CD14-positive monocyte (primary cell): Measurements from ENCODE around the gene TRUB1. TPM values are rescaled to one million over a fixed set of nuclear protein-coding genes. Genes with fewer than 3 reads are reported as not detected.

Source experiments
- DNase-seq, 3 donors: peaks; one replicate each; pipeline ENCODE4 v3.0.0-alpha.2; 2011 to 2022
- H2AFZ ChIP-seq: 2 replicates; pipeline ENCODE4 v1.6.0; 2012; ENCODE audit warnings: mild to moderate bottlenecking, low read depth, low read length, inconsistent platforms; ENCODE audit not compliant: insufficient read depth, poor library complexity, severe bottlenecking
- H3K27ac ChIP-seq, 2 donors: 1 replicate in 1 of 2; 2 replicates in 1 of 2; pipeline ENCODE4 v1.5.1; 2012 to 2013; ENCODE audit warnings: low read length in 2 of 2, control low read depth in 1 of 2, inconsistent platforms in 1 of 2, low read depth in 1 of 2, mild to moderate bottlenecking in 1 of 2
- H3K27me3 ChIP-seq, 2 donors: one replicate each; pipeline versions ENCODE4 v1.6.0 to v1.6.1; 2011 to 2013; ENCODE audit warnings: low read length in 2 of 2; ENCODE audit not compliant: control insufficient read depth in 2 of 2, insufficient read depth in 2 of 2
- H3K36me3 ChIP-seq, 2 donors: replicated peaks in 1 of 2; 1 replicate in 1 of 2; 2 replicates in 1 of 2; pipeline versions ENCODE4 v1.5.1 to v1.6.1; 2012 to 2013; ENCODE audit warnings: low read length in 2 of 2, control low read depth in 1 of 2, inconsistent platforms in 1 of 2, mild to moderate bottlenecking in 1 of 2; ENCODE audit not compliant: insufficient read depth in 2 of 2, control insufficient read depth in 1 of 2
- H3K4me1 ChIP-seq, 2 donors: 1 replicate in 1 of 2; 2 replicates in 1 of 2; pipeline versions ENCODE4 v1.5.1 to v1.6.1; 2012 to 2013; ENCODE audit warnings: low read length in 2 of 2, control low read depth in 1 of 2, inconsistent platforms in 1 of 2, mild to moderate bottlenecking in 1 of 2, moderate library complexity in 1 of 2; ENCODE audit not compliant: insufficient read depth in 2 of 2, control insufficient read depth in 1 of 2
- H3K4me2 ChIP-seq: replicated peaks from 2 replicates; pipeline ENCODE3; 2012; ENCODE audit warnings: low read length, moderate library complexity, mild to moderate bottlenecking; ENCODE audit not compliant: poor library complexity, severe bottlenecking; ENCODE audit errors: extremely low read depth
- H3K4me3 ChIP-seq, 3 experiments: fragments of 200-600 bp in 1 of 3; sonication (generic) in 1 of 3; replicated peaks in 1 of 3; 1 replicate in 2 of 3; 2 replicates in 1 of 3; pipeline ENCODE4 v1.5.1; 2011 to 2013; ENCODE audit warnings: low read length in 3 of 3, mild to moderate bottlenecking in 3 of 3, control low read depth in 2 of 3, low read depth in 2 of 3, inconsistent platforms in 1 of 3, moderate library complexity in 1 of 3
- H3K79me2 ChIP-seq: 2 replicates; pipeline ENCODE4 v1.6.0; 2012; ENCODE audit warnings: mild to moderate bottlenecking, control low read depth, inconsistent platforms, low read length, moderate library complexity; ENCODE audit not compliant: insufficient read depth
- H3K9ac ChIP-seq: 2 replicates; pipeline ENCODE4 v1.6.0; 2017; ENCODE audit warnings: low read length, mild to moderate bottlenecking; ENCODE audit not compliant: insufficient read depth, poor library complexity, severe bottlenecking
- H3K9me3 ChIP-seq, 2 donors: replicated peaks in 1 of 2; 1 replicate in 1 of 2; 2 replicates in 1 of 2; pipeline versions ENCODE4 v1.5.1 to v1.6.1; 2012 to 2013; ENCODE audit warnings: low read length in 2 of 2, control low read depth in 1 of 2; ENCODE audit not compliant: control insufficient read depth in 1 of 2, insufficient read depth in 1 of 2
- H4K20me1 ChIP-seq: 2 replicates; pipeline ENCODE4 v1.6.0; 2012; ENCODE audit warnings: mild to moderate bottlenecking, low read length, control low read depth, moderate library complexity; ENCODE audit not compliant: insufficient read depth
- H3K27ac Mint-ChIP-seq, 7 donors: one replicate each; pipeline ENCODE4 v1.8.0; 2020; ENCODE audit warnings: mild to moderate bottlenecking in 7 of 7, mixed read lengths in 7 of 7, moderate library complexity in 6 of 7, inconsistent platforms in 2 of 7
- H3K27me3 Mint-ChIP-seq, 3 donors: one replicate each; pipeline ENCODE4 v1.8.0; 2021 to 2022; ENCODE audit warnings: low read depth in 3 of 3, mild to moderate bottlenecking in 3 of 3, mixed read lengths in 3 of 3, moderate library complexity in 3 of 3, inconsistent platforms in 1 of 3
- H3K36me3 Mint-ChIP-seq, 2 donors: one replicate each; pipeline ENCODE4 v1.8.0; 2020; ENCODE audit warnings: mixed read lengths in 2 of 2, inconsistent platforms in 1 of 2, mild to moderate bottlenecking in 1 of 2
- H3K4me1 Mint-ChIP-seq: one replicate; pipeline ENCODE4 v1.8.0; 2020; ENCODE audit warnings: mild to moderate bottlenecking, mixed read lengths
- H3K4me3 Mint-ChIP-seq, 2 donors: one replicate each; pipeline ENCODE4 v1.8.0; 2020; ENCODE audit warnings: mild to moderate bottlenecking in 2 of 2, mixed read lengths in 2 of 2, moderate library complexity in 1 of 2
- H3K9me3 Mint-ChIP-seq, 7 donors: one replicate each; pipeline ENCODE4 v1.8.0; 2020 to 2022; ENCODE audit warnings: mixed read lengths in 7 of 7, mild to moderate bottlenecking in 6 of 7, moderate library complexity in 6 of 7, inconsistent platforms in 2 of 7
- WGBS: methylation state at CpG from one replicate; pipeline ENCODE4 v1.1.5; 2013; ENCODE audit warnings: missing lambda C conversion rate; ENCODE audit not compliant: insufficient coverage; 5-methylcytosine and 5-hydroxymethylcytosine counted together
- intact Hi-C, 2 donors: fragments of 100-400 bp; cut with micrococcal nuclease; formaldehyde crosslinking; loops; one replicate each; pipeline versions ENCODE4 v1.15.0 to v1.15.1; 2023
- polyA plus RNA-seq, 3 donors: library from polyadenylated mRNA; depleted of rRNA in 1 of 3; unstranded in 2 of 3; stranded (reverse) in 1 of 3; fragments of 300-500 nt in 2 of 3; fragments of >200 nt in 1 of 3; fragmentation: Illumina TruSeq in 2 of 3; gene quantifications; 1 replicate in 2 of 3; 2 replicates in 1 of 3; pipeline ENCODE4 v1.2.3, GENCODE V29; 2012 to 2021
- TF ChIP-seq, protein P1 (sequence below): fragments of 200-600 bp; IDR thresholded peaks from one replicate; pipeline ENCODE4 v1.8.0; 2022; ENCODE audit warnings: antibody characterized with exemption, mild to moderate bottlenecking

TRUB1 gene
- polyA plus RNA-seq, 3 donors, result 3.0 to 5.0 (median 3.3) TPM

DNA sequence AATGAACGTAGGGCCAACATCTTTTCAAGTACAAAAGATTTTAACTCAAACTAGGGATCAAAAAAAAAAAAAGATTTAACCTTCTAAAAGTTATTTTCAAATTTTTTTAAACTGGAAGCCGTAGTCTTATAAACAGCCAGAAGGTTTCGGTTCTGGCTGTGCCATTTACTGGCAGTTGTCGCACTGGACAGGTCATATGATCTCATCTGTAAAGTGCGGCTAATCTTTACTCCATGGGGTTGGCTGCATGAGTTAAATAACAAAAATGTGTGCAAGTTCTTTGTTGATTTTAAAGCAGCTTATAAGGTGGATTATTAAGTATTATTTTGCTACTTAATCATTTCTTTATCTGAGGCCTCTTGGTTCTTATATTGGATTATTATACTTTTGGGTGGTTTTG, 36.6 kb downstream of the TRUB1 start:
- H3K27me3 ChIP-seq, result no peaks in the 10 kb centered on the region

DNA sequence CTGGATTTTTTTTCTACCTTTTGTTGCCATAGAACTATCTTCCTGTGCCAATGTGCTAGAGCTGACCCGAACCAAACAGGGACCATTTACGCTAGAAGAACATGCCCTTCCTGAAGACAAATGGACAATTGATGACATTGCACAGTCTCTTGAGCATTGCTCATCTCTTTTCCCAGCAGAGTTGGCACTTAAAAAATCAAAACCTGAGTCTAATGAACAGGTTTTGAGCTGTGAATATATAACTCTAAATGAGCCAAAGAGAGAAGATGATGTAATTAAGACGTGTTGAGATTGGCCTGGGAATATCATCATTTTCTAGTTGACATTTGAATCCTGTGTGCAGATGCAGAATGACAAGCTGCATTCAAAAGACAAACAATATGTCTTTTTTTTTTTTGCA, 37.1 kb downstream of the TRUB1 start:
- intact Hi-C loops, result no loop called here
- Mint-ChIP-seq H3K4me3 (no peak overlapping the region), H3K4me1 (no peaks in the 10 kb centered on the region), H3K27ac (no peak overlapping the region), H3K36me3 (peaks cover 31 to 37% of the 10 kb centered on the region in 2 donors), H3K9me3 (peaks cover 0 to 2% (median 0%) of the 10 kb centered on the region in 7 donors), H3K27me3 (no peaks in the 10 kb centered on the region)
- no peak overlapping the region for H3K4me3 ChIP-seq
- no peaks in the 10 kb centered on the region for H4K20me1 ChIP-seq
- H3K36me3 ChIP-seq, result peaks cover 13 to 16% of the 10 kb centered on the region in 2 donors
- no peaks in the 10 kb centered on the region for H3K79me2 ChIP-seq
- H3K27ac ChIP-seq, result no peak overlapping the region
- no peak overlapping the region for H2AFZ ChIP-seq
- no peaks in the 10 kb centered on the region for H3K9me3 ChIP-seq
- 100% methylated on average over 2 of the region's 3 CpGs for WGBS
- no peak for DNase-seq
- TF ChIP-seq, protein P1, sequence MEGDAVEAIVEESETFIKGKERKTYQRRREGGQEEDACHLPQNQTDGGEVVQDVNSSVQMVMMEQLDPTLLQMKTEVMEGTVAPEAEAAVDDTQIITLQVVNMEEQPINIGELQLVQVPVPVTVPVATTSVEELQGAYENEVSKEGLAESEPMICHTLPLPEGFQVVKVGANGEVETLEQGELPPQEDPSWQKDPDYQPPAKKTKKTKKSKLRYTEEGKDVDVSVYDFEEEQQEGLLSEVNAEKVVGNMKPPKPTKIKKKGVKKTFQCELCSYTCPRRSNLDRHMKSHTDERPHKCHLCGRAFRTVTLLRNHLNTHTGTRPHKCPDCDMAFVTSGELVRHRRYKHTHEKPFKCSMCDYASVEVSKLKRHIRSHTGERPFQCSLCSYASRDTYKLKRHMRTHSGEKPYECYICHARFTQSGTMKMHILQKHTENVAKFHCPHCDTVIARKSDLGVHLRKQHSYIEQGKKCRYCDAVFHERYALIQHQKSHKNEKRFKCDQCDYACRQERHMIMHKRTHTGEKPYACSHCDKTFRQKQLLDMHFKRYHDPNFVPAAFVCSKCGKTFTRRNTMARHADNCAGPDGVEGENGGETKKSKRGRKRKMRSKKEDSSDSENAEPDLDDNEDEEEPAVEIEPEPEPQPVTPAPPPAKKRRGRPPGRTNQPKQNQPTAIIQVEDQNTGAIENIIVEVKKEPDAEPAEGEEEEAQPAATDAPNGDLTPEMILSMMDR, result no peak
- H3K4me2 ChIP-seq, result no peak overlapping the region
- H3K27me3 ChIP-seq, result no peaks in the 10 kb centered on the region
- H3K9ac ChIP-seq, result no peak overlapping the region
- H3K4me1 ChIP-seq, result no peaks in the 10 kb centered on the region

More for the DNA sequence above, 36.6 kb downstream of the TRUB1 start:
- Mint-ChIP-seq H3K4me3 (no peak overlapping the region), H3K27ac (no peak overlapping the region), H3K9me3 (peaks cover 0 to 2% (median 0%) of the 10 kb centered on the region in 7 donors), H3K27me3 (no peaks in the 10 kb centered on the region), H3K4me1 (no peaks in the 10 kb centered on the region), H3K36me3 (peaks cover 30 to 34% of the 10 kb centered on the region in 2 donors)
- Histone ChIP-seq H3K79me2 (no peaks in the 10 kb centered on the region), H2AFZ (no peak overlapping the region), H3K4me3 (no peak overlapping the region), H3K4me1 (no peaks in the 10 kb centered on the region), H3K9ac (no peak overlapping the region), H4K20me1 (no peaks in the 10 kb centered on the region), H3K27ac (no peak overlapping the region), H3K36me3 (peaks cover 13 to 16% of the 10 kb centered on the region in 2 donors), H3K9me3 (no peaks in the 10 kb centered on the region), H3K4me2 (no peak overlapping the region)
- no peak for DNase-seq
- intact Hi-C loops, result no loop called here
- TF ChIP-seq, protein P1, result no peak
- WGBS, result 91% methylated on average over 3 of the region's 5 CpGs
